Right forelimb (tissue), 1 donor: ENCODE data around the gene ADAT2.
"Not testable (repeated sequence)": the region's sequence is repeated elsewhere in the genome, so short reads cannot be mapped to it uniquely, and the experiment has no call there.

Source experiments
- DNase-seq: peaks from one replicate; pipeline ENCODE4 v3.0.0-alpha.2; 2018

The ADAT2 gene

DNA sequence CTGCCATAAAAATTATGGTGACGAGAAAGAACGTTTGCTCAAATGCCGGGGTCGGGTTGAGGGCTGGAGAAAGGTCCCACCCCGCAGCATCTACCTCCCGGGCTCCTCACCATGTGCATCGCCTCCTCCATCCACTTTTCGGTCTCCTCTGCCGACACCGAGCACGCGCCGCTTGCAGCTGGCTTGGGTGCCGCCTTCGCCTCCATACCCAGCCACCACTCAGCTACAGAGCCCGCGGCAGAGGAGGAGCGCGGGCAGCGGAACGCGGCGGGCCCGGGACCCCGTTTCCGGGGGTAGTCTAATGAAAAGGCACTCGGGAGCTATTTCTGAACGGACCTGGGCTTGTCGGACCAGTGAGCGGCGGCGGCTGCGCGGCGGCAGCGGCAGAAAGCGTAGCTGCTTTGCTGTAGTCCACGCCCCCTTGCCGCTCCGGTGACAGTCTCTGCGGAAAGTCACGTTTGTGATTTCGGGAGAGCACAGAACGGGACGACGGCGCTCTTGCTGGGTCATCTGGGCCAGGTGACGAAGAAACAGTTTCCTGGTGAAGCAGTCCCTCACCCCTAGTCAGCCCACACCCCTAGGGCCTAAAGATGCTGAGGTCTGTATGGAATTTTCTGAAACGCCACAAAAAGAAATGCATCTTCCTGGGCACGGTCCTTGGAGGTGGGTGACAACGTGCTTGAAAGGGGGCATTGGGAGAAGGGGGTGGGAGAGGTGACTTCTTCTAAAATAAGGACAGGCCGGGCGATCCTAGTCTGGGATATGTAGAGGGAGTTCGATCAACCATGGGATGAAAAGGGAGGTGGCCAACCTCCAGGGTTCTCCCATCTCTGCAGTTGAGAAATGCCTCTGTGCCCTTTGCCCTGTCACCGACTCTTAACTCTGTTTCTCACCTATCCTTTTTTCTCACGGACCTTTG, at the start of gene ADAT2, which contains the start of gene PEX3:
ADAT2 (minus strand) TSS at position 243 of the 919 bp plus-strand sequence; CDS start at position 206, 37 bp downstream.
PEX3 (plus strand) TSS at position 353 of the 919 bp plus-strand sequence; CDS start at position 591, 238 bp downstream.
- DNase-seq = peak; percentile 94

DNA sequence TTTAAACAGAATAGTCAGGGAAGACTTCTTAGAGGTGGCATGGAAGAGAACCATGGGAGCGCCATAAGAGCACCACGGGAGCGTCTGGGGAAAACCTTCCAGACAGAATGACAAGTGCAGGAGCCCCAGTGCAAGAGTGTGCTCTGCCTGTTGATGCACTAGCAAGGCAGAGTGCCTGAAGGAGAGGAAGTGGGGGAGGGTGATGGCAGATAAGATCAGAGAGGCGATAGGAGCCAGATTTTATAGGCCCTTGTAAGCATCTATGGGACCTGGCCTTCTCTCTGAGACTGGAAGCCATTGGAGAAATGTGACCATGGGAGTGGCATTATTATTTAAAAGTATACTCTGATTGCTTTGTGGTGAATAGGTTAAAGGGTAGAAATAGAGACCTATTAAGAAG, 47.9 kb upstream of the ADAT2 start:
- DNase-seq = no peak

DNA sequence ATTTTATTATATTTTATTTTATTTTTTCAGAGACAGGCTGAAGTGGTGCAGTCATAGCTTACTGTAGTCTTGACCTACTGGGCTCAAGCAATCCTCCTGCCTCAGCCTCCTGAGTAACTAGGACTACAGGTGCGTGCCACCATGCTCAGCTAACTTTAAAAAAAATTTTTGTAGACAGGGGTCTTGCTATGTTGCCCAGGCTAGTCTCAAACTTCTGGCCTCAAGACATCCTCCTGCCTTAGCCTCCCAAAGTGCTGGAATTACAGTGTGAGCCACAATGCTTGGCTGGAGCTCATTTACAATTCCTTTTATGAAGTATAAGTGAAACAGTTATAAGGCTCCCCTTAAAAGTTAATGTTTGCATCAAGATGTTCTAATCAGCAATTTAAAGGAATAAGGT, 46.5 kb upstream of the ADAT2 start:
- no peak for DNase-seq

DNA sequence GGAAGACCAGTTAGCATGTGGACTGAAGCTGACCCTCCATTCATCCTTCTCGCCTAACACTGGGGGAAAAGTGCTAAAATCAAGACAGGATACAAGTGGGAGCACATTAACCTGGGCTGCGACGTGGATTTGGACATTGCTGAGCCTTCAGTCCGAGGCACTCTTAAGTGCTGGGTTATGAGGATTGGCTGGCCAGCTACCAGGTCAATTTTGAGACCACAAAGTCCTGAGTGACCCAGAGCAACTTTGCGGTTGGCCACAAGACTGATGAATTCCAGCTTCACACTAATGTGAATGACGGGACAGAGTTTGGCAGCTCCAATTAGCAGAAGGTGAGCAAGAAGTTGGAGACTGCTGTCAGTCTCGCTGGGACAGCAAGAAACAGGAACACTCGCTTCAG, 40.3 kb upstream of the ADAT2 start:
- no peak for DNase-seq

- no peak for DNase-seq
Observed at GRCh38 chr6:143490244-143490643, 39.7 kb upstream of the ADAT2 start.

- DNase-seq = no peak
Observed at GRCh38 chr6:143486752-143487151, 36.3 kb upstream of the ADAT2 start.

DNA sequence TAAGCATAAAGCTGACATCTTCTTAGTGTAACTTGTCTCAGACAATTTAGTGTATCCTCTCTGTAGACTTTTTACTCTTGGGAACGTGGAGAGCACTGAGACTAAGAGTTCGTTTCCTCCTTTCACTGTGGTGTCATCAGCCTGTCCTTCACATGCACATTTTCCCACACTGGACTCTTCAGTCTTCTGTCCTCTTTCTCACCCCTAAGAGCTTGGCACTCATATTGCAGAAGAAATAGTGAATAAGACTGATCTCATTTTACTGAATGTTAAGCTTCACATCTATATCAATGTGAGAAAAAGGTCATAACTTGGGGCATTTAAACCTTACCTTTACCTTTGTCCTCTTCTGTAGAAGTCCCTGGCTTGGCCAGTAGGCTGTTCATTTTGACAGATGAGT, 35.5 kb upstream of the ADAT2 start:
- no peak for DNase-seq

DNA sequence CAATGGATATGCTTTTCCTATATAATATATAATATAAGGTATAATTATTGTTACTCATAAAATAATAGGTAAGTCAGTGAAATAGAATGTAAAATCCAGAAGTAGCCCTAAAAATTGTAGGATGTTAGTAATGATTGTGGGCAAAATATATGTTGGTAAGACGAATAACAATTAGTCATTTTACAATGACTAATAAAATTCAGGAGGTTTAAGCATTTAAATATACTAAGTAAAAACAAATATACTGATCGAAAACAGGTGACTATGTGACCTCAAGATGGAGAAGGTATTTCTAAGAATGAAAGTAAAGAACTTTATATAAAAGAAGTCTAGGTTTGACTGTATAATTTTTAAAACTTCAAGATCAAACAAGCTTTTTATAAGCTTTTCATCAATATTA, 32.1 kb upstream of the ADAT2 start:
- no peak for DNase-seq

DNA sequence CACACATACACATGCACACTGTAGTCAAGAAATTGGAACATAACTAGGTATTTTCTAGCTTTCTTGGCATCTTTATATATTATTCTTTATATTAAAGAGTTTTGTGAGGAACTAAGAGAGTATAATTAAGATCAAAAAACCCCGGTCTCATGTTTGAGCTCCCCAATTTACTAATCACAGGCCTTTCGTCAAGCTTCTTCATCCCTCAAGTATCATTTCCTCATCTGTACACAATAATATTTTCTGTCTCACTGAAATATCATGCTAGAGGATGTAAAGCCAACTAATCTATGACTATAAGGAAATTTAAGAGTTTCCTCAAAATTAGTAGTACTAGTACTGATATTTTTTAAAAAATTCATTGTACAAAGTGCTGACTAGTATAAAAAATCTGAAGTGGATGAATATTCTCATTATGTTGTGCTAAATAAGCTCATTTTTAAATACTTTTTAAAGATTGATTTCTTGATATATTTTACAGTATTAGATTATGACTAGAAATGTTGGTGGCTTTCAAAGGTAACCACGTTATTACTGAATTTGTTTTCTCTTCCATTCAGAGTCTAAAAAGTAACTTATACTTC, 28.1 kb upstream of the ADAT2 start:
- DNase-seq = no peak

DNA sequence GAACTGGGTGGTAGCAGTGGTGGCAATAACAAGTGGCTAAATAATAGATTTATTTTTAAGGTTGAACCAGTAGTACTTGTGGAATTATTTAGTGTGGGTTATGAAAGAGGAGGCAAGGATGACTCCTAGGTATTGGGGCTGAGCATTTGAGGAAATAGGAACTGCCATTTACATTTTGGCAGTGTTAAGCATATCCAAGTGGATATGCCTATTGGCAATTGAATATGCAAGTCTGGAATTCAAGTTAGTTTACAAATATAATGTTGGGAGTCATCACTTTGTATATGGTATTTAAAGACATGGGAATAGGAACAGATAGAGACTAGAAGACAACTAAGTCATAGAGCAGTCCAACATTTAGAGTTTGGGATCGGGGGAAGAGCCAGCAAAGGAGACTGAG, 26.1 kb upstream of the ADAT2 start:
- no peak for DNase-seq

DNA sequence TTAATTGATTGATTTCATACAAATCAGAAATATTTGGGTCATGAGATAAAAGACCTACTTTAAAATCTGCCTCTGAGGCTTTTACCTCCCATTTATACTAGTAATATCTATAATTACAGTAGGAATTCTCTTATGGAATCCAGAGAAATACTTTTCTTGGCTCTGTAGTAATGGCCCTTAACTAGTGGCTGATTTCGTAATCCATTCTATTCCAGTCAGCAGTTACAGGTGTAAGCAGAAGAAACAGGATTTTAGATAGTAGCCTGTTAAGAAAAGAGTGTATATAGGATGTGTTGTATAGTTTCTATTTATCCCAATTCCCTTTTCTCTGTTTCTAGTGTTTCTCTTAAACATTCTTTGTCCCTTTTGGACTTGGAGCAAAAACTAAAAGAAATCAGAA, 21.3 kb upstream of the ADAT2 start:
- no peak for DNase-seq

GRCh38 chr6:143468823-143469222, 18.3 kb upstream of the ADAT2 start:
- not testable (repeated sequence) for DNase-seq

GRCh38 chr6:143468026-143468425, 17.5 kb upstream of the ADAT2 start:
- no peak for DNase-seq

GRCh38 chr6:143465546-143465945, 15.1 kb upstream of the ADAT2 start:
- DNase-seq = no peak

GRCh38 chr6:143457563-143458359, 7.3 kb upstream of the ADAT2 start:
- no peak for DNase-seq

GRCh38 chr6:143451531-143451930, 1.0 kb upstream of the ADAT2 start:
- no peak for DNase-seq

- no peak for DNase-seq
Observed at GRCh38 chr6:143449714-143450452, 612 bp downstream of the ADAT2 start.

DNA sequence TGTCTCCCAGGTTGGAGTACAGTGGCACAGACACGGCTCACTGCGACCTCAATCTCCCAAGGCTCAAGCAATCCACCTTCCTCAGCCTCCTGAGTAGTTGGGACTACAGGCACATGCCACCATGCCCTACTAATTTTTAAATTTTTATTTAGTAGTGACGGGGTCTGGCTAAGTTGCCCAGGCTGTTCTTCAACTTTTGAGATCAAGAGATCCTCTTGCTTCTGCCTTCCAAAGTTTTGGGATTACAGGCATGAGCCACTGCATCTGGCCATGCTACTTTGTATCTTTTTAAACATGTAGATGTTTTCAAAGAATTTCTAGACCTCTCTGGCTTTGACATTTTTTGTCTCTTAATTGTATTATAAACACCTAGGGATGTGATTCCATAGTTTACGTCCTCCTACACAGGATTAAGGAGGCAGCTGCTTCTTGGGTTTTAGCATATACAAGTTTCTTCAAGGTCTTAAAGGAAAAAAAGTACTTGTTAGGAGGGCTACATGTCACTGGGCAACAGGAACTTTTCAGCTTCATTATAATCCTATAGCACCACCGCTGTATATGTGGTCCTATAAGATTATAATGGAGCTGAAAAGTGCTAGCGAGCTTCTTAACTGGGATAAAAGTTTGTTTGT, 1.3 kb downstream of the ADAT2 start:
- no peak for DNase-seq

DNA sequence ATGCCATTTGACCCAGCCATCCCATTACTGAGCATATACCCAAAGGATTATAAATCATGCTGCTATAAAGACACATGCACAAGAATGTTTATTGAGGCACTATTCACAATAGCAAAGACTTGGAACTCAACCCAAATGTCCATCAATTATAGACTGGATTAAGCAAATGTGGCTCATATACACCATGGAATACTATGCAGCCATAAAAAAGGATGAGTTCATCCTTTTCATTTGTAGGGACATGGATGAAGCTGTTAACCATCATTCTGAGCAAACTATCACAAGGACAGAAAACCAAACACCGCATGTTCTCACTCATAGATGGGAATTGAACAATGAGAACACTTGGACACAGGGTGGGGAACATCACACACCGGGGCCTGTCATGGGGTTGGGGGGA, 2.6 kb downstream of the ADAT2 start:
- DNase-seq = not testable (repeated sequence)

GRCh38 chr6:143443096-143443495, 7.4 kb downstream of the ADAT2 start:
- no peak for DNase-seq

- no peak for DNase-seq
Observed at GRCh38 chr6:143441680-143442545, 8.6 kb downstream of the ADAT2 start.
